SK-N-SH treated with all-trans-retinoic acid at 6 μM for 48 hours (cell line): ENCODE results near the gene CDK10.

Source experiments
- ATAC-seq: fragments of 200-7000 bp; cut with Tn5 transposase; 3 replicates; pipeline ENCODE4 v1.9.1; 2020; ENCODE audit warnings: mild to moderate bottlenecking, moderate library complexity
- ARNTL ChIP-seq: fragments of 450-650 bp; formaldehyde crosslinking; IDR thresholded peaks from 2 replicates; pipeline ENCODE4 v1.5.0; 2020; ENCODE audit warnings: low read depth, mild to moderate bottlenecking, moderate library complexity, borderline replicate concordance
- BACH2 ChIP-seq: fragments of 250-450 bp; sonication (Bioruptor Pico); IDR thresholded peaks from 2 replicates; pipeline ENCODE4 v1.9.0; 2021; ENCODE audit warnings: mild to moderate bottlenecking, borderline replicate concordance
- ESRRG ChIP-seq: fragments of 250-450 bp; sonication (Bioruptor Pico); IDR thresholded peaks from 2 replicates; pipeline ENCODE4 v1.6.1; 2021; ENCODE audit warnings: mild to moderate bottlenecking
- GLIS3 ChIP-seq: fragments of 250-450 bp; sonication (Bioruptor Pico); IDR thresholded peaks from 2 replicates; pipeline ENCODE4 v1.5.0; 2020; ENCODE audit warnings: mild to moderate bottlenecking, moderate library complexity
- ISL1 ChIP-seq: fragments of 250-450 bp; sonication (Bioruptor Pico); IDR thresholded peaks from 2 replicates; pipeline ENCODE4 v2.1.2; 2022; ENCODE audit warnings: mild to moderate bottlenecking, moderate library complexity
- OSR1 ChIP-seq: fragments of 250-450 bp; sonication (Bioruptor Pico); IDR thresholded peaks from 2 replicates; pipeline ENCODE4 v1.8.0; 2022; ENCODE audit warnings: moderate library complexity, mild to moderate bottlenecking, inconsistent platforms
- PPARA ChIP-seq: fragments of 250-450 bp; sonication (Bioruptor Pico); IDR thresholded peaks from 2 replicates; pipeline ENCODE4 v1.5.0; 2020; ENCODE audit warnings: mild to moderate bottlenecking, borderline replicate concordance
- SNAI2 ChIP-seq: fragments of 250-450 bp; sonication (Bioruptor Pico); IDR thresholded peaks from 2 replicates; pipeline ENCODE4 v1.5.0; 2020; ENCODE audit warnings: mild to moderate bottlenecking, moderate library complexity
- TCF4 ChIP-seq: fragments of 250-450 bp; sonication (Bioruptor Pico); IDR thresholded peaks from 2 replicates; pipeline ENCODE4 v1.8.0; 2021; ENCODE audit warnings: mild to moderate bottlenecking, moderate library complexity, borderline replicate concordance
- TOX ChIP-seq: fragments of 250-450 bp; sonication (Bioruptor Pico); IDR thresholded peaks from 2 replicates; pipeline ENCODE4 v1.8.0; 2021; ENCODE audit warnings: mild to moderate bottlenecking, moderate library complexity, borderline replicate concordance
- ZC3H10 ChIP-seq: fragments of 250-450 bp; sonication (Bioruptor Pico); IDR thresholded peaks from 2 replicates; pipeline ENCODE4 v1.5.1; 2021; ENCODE audit warnings: mild to moderate bottlenecking, moderate library complexity
- ZFP30 ChIP-seq: fragments of 450-650 bp; formaldehyde crosslinking; IDR thresholded peaks from 2 replicates; pipeline ENCODE4 v1.5.0; 2022; ENCODE audit warnings: mild to moderate bottlenecking, moderate library complexity
- ZNF565 ChIP-seq: fragments of 450-650 bp; formaldehyde crosslinking; conservative IDR thresholded peaks from 2 replicates; pipeline ENCODE4 v1.5.0; 2020; ENCODE audit warnings: low read depth, mild to moderate bottlenecking, moderate library complexity
- ZNF8 ChIP-seq: fragments of 450-650 bp; formaldehyde crosslinking; IDR thresholded peaks from 2 replicates; pipeline ENCODE4 v1.5.0; 2020; ENCODE audit warnings: mild to moderate bottlenecking, moderate library complexity
- TF ChIP-seq, protein P1 (sequence below): fragments of 250-450 bp; sonication (Bioruptor Pico); IDR thresholded peaks from 2 replicates; pipeline ENCODE4 v1.8.0; 2020; ENCODE audit warnings: mild to moderate bottlenecking, moderate library complexity, borderline replicate concordance
- TF ChIP-seq, protein P2 (sequence below): fragments of 250-450 bp; sonication (Bioruptor Pico); IDR thresholded peaks from 2 replicates; pipeline ENCODE4 v1.5.1; 2021; ENCODE audit warnings: mild to moderate bottlenecking, moderate library complexity
- TF ChIP-seq, protein P3 (sequence below): fragments of 250-450 bp; sonication (Bioruptor Pico); IDR thresholded peaks from 2 replicates; pipeline ENCODE4 v1.5.0; 2020; ENCODE audit warnings: mild to moderate bottlenecking, moderate library complexity
- TF ChIP-seq, protein P4 (sequence below): fragments of 250-450 bp; sonication (Bioruptor Pico); IDR thresholded peaks from 2 replicates; pipeline ENCODE4 v1.5.1; 2020; ENCODE audit warnings: low read depth, mild to moderate bottlenecking, moderate library complexity

The CDK10 gene

DNA sequence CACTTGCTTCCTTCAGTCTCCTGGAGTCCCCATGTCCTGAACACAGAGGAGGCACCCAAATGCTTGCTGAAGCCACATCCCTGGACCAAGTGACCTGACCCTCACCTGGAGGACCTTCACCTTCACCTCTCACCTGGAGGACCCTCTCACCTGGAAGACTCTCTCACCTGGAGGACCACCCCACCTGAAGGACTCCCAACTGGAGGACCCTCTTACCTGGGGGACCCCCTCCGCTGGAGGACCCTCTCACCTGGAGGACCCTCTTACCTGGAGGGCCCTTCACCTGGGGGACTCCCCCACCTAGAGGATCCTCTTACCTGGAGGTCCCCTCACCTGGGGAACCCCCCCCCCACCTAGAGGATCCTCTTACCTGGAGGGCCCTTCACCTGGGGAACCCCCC lies 573 bp upstream of the CDK10 start (continued):
- TF ChIP-seq, protein P1, sequence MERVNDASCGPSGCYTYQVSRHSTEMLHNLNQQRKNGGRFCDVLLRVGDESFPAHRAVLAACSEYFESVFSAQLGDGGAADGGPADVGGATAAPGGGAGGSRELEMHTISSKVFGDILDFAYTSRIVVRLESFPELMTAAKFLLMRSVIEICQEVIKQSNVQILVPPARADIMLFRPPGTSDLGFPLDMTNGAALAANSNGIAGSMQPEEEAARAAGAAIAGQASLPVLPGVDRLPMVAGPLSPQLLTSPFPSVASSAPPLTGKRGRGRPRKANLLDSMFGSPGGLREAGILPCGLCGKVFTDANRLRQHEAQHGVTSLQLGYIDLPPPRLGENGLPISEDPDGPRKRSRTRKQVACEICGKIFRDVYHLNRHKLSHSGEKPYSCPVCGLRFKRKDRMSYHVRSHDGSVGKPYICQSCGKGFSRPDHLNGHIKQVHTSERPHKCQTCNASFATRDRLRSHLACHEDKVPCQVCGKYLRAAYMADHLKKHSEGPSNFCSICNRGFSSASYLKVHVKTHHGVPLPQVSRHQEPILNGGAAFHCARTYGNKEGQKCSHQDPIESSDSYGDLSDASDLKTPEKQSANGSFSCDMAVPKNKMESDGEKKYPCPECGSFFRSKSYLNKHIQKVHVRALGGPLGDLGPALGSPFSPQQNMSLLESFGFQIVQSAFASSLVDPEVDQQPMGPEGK = no peak
- TF ChIP-seq OSR1 (CRISPR knock-in tag) = no peak
- TF ChIP-seq ZNF8 = no peak
- TF ChIP-seq GLIS3 (CRISPR knock-in tag) = no peak

DNA sequence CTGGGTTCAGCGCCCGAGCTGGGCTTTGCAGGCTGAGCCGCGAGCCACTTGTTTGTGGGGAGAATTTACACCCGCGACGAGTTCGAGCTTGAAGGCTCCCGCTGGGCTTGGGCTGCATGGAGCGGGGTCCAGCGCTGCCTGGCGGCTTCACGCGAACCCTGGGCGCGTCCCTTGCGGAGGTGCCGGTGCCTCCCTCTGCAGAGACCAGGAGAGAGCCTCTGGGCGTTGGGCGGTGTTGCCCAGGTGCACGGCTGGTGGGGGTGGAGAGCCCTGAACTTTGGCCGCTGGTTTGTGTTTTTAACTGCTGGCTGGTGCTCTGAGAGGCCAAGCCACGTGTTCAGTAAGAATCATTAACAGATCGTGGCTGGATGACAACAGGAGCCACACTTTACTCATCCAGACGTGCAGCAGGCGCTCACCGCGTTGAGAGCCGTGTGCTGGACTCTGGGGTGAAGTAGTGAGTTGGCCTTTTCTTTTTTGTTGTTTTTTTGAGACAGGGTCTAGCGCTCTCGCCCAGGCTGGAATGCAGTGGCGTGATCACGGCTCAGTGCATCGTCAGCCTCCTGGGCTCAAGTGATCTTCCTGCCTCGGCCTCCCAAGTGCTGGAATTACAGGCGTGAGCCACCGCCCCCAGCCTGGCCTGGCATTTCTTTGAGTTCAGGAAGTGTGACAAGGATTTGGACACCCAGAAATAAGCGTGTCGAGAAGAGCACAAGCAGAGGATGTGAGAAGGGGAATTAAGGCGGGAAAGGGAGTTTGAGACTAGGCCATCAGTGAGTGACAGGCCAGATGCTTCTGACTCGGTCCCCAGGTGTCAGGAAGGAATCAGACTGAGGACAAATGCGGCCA lies 827 bp downstream of the CDK10 start:
- peak; percentile 65 for ATAC-seq
- no peak for TF ChIP-seq ARNTL (CRISPR knock-in tag)
- TF ChIP-seq PPARA = no peak
- TF ChIP-seq OSR1 (CRISPR knock-in tag) = no peak
- TF ChIP-seq, protein P2, sequence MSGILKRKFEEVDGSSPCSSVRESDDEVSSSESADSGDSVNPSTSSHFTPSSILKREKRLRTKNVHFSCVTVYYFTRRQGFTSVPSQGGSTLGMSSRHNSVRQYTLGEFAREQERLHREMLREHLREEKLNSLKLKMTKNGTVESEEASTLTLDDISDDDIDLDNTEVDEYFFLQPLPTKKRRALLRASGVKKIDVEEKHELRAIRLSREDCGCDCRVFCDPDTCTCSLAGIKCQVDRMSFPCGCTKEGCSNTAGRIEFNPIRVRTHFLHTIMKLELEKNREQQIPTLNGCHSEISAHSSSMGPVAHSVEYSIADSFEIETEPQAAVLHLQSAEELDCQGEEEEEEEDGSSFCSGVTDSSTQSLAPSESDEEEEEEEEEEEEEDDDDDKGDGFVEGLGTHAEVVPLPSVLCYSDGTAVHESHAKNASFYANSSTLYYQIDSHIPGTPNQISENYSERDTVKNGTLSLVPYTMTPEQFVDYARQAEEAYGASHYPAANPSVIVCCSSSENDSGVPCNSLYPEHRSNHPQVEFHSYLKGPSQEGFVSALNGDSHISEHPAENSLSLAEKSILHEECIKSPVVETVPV (CRISPR knock-in tag) = no peak
- TF ChIP-seq, protein P1 = no peak
- TF ChIP-seq, all 23 proteins: peak for 0

DNA sequence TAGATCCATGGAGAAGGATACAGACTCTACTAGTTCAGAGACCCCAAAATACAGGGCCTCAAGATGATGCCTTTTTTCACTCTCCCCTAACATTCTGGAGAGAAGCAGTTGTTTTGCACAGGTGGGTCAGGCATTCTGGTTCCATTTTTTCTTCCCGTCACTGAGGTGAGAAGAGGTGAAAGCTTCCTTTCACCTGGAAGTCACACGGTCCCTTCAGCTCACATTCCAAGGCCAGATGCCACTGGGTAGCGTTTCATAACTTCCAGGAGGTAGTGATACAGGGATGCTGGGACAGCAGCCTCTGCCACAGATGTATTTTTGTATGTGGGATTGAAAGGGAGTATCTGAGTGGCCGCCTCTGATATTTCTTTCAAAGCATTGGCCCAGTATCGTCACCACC lies 1.9 kb downstream of the CDK10 start:
- ATAC-seq = no peak
- TF ChIP-seq ZC3H10 (CRISPR knock-in tag) = no peak
- no peak for TF ChIP-seq PPARA
- no peak for TF ChIP-seq ZFP30 (CRISPR knock-in tag)
- TF ChIP-seq ESRRG = no peak
- TF ChIP-seq, protein P3, sequence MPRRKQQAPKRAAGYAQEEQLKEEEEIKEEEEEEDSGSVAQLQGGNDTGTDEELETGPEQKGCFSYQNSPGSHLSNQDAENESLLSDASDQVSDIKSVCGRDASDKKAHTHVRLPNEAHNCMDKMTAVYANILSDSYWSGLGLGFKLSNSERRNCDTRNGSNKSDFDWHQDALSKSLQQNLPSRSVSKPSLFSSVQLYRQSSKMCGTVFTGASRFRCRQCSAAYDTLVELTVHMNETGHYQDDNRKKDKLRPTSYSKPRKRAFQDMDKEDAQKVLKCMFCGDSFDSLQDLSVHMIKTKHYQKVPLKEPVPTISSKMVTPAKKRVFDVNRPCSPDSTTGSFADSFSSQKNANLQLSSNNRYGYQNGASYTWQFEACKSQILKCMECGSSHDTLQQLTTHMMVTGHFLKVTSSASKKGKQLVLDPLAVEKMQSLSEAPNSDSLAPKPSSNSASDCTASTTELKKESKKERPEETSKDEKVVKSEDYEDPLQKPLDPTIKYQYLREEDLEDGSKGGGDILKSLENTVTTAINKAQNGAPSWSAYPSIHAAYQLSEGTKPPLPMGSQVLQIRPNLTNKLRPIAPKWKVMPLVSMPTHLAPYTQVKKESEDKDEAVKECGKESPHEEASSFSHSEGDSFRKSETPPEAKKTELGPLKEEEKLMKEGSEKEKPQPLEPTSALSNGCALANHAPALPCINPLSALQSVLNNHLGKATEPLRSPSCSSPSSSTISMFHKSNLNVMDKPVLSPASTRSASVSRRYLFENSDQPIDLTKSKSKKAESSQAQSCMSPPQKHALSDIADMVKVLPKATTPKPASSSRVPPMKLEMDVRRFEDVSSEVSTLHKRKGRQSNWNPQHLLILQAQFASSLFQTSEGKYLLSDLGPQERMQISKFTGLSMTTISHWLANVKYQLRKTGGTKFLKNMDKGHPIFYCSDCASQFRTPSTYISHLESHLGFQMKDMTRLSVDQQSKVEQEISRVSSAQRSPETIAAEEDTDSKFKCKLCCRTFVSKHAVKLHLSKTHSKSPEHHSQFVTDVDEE (CRISPR knock-in tag) = no peak
- TF ChIP-seq ZNF565 = no peak
- no peak for TF ChIP-seq SNAI2 (CRISPR knock-in tag)
- no peak for TF ChIP-seq GLIS3 (CRISPR knock-in tag)
- TF ChIP-seq, protein P4, sequence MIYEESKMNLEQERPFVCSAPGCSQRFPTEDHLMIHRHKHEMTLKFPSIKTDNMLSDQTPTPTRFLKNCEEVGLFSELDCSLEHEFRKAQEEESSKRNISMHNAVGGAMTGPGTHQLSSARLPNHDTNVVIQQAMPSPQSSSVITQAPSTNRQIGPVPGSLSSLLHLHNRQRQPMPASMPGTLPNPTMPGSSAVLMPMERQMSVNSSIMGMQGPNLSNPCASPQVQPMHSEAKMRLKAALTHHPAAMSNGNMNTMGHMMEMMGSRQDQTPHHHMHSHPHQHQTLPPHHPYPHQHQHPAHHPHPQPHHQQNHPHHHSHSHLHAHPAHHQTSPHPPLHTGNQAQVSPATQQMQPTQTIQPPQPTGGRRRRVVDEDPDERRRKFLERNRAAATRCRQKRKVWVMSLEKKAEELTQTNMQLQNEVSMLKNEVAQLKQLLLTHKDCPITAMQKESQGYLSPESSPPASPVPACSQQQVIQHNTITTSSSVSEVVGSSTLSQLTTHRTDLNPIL (CRISPR knock-in tag) = no peak
- TF ChIP-seq TCF4 (CRISPR knock-in tag) = no peak
- TF ChIP-seq BACH2 (CRISPR knock-in tag) = no peak

DNA sequence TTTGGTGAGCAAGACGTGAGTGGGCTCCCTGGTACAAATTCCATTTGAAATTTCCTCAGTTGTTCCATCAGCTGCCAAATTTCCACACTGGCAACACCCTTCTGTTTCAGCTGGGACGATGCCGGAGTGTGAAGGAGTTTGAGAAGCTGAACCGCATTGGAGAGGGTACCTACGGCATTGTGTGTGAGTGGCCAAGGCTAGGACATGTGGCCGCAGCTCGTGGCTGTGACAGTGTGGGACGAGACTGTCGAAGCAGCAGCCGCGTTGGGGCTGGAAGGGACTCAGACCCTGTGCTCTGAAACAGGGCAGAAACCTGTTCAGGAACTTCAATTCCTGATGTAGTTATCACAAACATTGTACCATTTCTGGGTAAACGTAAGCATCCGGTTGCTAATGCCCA lies 2.7 kb downstream of the CDK10 start:
- no peak for ATAC-seq
- TF ChIP-seq ISL1 (no peak), TOX (CRISPR knock-in tag) (no peak), ZNF565 (no peak), GLIS3 (CRISPR knock-in tag) (no peak), ARNTL (CRISPR knock-in tag) (no peak), BACH2 (CRISPR knock-in tag) (no peak), ZFP30 (CRISPR knock-in tag) (no peak), TCF4 (CRISPR knock-in tag) (no peak)
- TF ChIP-seq, protein P3 (CRISPR knock-in tag) = no peak
- TF ChIP-seq, protein P2 (CRISPR knock-in tag) = no peak
- TF ChIP-seq, protein P1 = no peak
